GM19438 (cell line): Measurements from ENCODE around the gene CT45A8.
"Not testable (repeated sequence)": the region's sequence is repeated elsewhere in the genome, so short reads cannot be mapped to it uniquely, and the experiment has no call there.

Source experiments
- ATAC-seq: cut with Tn5 transposase; IDR thresholded peaks from one replicate; pipeline ENCODE4 v1.9.1; 2021; ENCODE audit warnings: low read depth; ENCODE audit not compliant: unreplicated experiment

CT45A8 gene

GRCh38 chrX:135854438-135854837, at the start of gene CT45A8:
Gene CT45A8 (minus strand): TSS chrX:135854538. CDS start chrX:135850783, 3,755 bp downstream.
- ATAC-seq: not testable (repeated sequence)

GRCh38 chrX:135893294-135893817, 39.0 kb upstream of the CT45A8 start, which contains the start of the genes CT45A10 and SAGE1:
Gene CT45A10 (minus strand): TSS chrX:135893444. CDS start chrX:135885344, 8,100 bp downstream.
Gene SAGE1 (plus strand): TSS chrX:135893716. CDS start chrX:135896243, 2,527 bp downstream.
- ATAC-seq: no peak

- no peak for ATAC-seq
Observed at GRCh38 chrX:135892781-135893180, 38.4 kb upstream of the CT45A8 start.

- no peak for ATAC-seq
Observed at GRCh38 chrX:135890087-135890585, 35.8 kb upstream of the CT45A8 start.

GRCh38 chrX:135888976-135889375, 34.6 kb upstream of the CT45A8 start:
- not testable (repeated sequence) for ATAC-seq

- not testable (repeated sequence) for ATAC-seq
Observed at GRCh38 chrX:135888230-135888629, 33.9 kb upstream of the CT45A8 start.

- ATAC-seq: not testable (repeated sequence)
Observed at GRCh38 chrX:135882741-135883140, 28.4 kb upstream of the CT45A8 start.

GRCh38 chrX:135871712-135872111, 17.4 kb upstream of the CT45A8 start, which contains the start of gene CT45A9:
Gene CT45A9 (minus strand): TSS chrX:135871812. CDS start chrX:135868061, 3,751 bp downstream.
- not testable (repeated sequence) for ATAC-seq

GRCh38 chrX:135837180-135837579, 17.2 kb downstream of the CT45A8 start, which contains the start of gene CT45A7:
Gene CT45A7 (minus strand): TSS chrX:135837280. CDS start chrX:135833533, 3,747 bp downstream.
- ATAC-seq: not testable (repeated sequence)

GRCh38 chrX:135819912-135820311, 34.4 kb downstream of the CT45A8 start, which contains the start of gene CT45A2:
Gene CT45A2 (minus strand): TSS chrX:135820012. CDS start chrX:135816265, 3,747 bp downstream.
- ATAC-seq: not testable (repeated sequence)

GRCh38 chrX:135802687-135803086, 51.7 kb downstream of the CT45A8 start, which contains the start of gene CT45A6:
Gene CT45A6 (minus strand): TSS chrX:135802787. CDS start chrX:135798993, 3,794 bp downstream.
- not testable (repeated sequence) for ATAC-seq
